ENCODE measurements around the gene PNRC1.
"Not testable (repeated sequence)": the region's sequence is repeated elsewhere in the genome, so short reads cannot be mapped to it uniquely, and the experiment has no call there.

Gene PNRC1

DNA sequence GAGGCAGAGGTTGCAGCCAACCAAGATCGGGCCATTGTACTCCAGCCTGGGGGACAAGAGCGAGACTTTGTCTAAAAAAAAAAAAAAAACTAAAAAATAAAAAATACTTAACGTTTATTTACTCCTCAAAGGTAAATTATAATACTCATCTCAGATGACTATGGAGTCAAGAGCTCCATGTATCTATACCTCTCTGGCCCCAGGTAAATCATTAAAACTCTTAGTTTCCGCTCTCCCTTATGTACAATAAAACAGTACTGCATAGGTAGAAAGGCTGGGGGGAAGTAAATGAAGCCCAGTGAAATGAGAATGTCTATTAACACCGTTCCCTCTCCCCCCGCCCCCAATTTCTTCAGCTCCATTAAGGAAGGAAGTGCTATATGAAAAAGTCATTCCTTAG, 36.2 kb downstream of the PNRC1 start:
- DNase-seq = no peak

DNA sequence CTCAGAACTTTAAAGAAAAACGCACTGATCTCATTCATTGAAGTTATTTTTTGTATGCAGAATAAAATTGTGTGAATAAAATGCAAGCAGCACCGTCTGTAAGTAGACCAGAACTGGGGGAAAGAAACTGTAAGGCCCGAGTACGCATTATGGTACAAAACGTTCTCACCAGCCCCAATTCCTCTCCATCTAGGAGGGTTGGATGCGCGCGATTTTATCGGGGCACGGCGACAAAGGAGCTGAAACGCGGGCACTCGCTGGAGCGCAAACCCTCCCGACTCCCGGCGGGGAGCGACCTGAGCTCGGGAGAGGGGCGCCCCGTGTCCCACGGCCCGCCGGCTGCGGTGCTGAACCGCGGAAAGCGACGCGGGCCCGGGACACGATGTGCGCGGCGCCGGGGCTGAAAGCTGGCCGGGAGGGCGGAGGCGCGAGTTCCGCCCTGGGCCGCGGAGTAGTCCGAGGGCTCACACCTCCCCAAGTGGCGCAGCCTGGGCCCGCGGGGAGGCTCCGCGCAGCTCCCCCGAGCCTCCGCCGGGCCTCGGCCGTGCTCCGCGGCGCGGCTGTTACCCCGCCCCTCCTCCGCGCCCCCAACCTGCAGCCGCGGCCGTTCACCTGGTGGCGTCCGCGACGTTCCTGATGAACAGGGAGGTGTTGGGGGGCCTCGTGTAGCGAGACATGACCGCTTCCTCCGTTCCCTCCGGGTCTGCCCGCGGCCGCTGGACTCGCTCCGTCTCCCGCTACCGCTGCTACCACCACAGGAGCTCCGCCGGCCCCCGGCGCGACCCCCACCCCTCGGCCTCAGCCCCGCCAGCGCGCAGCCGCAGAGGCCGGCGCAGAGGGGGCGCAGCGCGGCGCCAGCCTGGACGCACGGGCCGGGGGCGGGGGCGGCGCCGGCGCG, 36.9 kb downstream of the PNRC1 start, which contains the start of gene SRSF12:
TSS of gene SRSF12 (minus strand) at position 861 of the 898 bp plus-strand sequence. CDS start at position 677, 184 bp downstream.
- peak; percentile 33 for DNase-seq

DNA sequence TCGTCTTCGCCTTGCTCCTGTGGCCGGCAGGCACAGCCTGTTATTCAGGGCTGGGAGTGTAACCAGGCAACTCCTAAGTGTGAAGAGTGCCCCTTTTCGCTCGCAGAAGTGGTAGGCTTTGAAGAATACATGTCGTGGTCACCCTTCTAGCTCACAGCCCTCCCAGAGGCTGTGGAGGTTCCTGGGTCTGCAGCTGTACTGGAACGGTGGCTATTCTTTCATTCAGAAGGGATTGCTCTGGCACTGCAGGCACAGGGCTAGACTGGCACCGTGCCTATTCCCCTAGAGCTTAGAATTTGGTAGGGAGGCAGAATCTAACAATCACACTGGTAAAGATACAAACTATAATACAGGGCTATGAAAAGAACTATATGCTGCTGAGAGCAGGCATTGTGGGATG, 38.4 kb downstream of the PNRC1 start:
- DNase-seq = no peak

DNA sequence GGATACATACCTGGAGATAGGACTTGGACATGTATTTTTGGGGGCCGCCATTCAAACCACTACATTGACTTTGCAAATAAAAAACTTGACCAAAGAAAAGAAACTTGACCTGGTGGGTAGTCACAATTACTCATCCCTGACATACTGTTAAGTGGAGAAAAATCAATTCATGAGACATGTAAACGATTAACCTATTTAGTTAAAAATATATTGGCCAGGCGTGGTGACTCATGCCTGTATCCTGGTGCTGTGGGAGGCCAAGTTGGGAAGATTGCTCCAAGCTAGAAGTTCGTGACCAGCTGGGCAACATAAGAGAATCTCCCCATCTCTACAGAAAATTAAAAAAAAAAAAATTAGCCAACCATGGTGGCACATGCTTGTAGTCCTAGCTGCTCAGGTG, 39.8 kb downstream of the PNRC1 start:
- DNase-seq = no peak

DNA sequence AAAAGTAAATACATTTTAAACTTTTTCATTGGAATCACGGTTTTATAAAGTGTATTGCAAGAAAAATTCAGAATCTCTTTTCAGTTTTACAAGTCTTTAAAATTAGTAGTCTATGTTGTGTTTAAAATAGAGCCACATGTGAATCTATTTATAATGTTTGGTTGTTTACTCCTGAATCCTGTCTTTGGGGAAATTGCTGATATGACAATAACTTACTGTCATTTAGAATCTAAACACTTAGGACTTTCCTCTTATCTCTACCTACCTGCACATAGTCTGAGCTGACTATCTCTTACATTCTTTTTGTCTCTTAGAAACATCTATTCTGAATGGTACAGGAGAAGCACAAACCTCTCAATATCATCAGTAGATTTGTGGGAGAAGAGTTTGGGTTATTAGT, 41.4 kb downstream of the PNRC1 start:
- DNase-seq = no peak

DNA sequence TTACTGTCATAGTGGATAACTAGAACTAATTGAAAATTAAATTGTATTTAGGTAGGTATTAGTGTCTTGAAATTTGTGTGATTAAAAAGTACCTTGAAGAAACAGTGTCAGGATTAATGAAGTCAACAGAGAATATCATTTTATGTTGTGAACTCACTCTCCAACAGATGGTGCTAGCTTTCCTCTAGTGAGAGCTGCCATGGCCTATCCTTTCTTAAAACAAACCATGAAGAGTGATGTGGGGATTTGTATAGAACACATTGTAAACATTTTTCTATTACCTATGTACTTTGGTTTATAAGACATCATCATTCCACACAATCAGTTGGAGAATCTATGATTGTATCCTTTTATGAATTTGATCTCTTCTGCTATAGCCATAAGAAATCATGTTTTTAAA, 42.1 kb downstream of the PNRC1 start:
- peak; percentile 43 for DNase-seq

DNA sequence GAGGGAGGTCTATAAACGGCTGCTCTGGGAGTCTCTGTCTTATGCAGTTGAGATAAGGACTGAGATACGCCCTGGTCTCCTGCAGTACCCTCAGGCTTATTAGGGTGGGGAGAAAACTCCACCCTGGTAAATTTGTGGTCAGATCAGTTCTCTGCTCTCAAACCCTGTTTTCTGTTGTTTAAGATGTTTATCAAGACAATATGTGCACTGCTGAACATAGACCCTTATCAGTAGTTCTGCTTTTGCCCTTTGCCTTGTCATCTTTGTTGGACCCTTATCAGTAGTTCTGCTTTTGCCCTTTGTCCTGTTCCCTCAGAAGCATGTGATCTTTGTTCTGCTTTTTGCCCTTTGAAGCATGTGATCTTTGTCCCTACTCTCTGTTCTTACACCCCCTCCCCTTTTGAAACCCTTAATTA, 47.7 kb downstream of the PNRC1 start:
- not testable (repeated sequence) for DNase-seq

DNA sequence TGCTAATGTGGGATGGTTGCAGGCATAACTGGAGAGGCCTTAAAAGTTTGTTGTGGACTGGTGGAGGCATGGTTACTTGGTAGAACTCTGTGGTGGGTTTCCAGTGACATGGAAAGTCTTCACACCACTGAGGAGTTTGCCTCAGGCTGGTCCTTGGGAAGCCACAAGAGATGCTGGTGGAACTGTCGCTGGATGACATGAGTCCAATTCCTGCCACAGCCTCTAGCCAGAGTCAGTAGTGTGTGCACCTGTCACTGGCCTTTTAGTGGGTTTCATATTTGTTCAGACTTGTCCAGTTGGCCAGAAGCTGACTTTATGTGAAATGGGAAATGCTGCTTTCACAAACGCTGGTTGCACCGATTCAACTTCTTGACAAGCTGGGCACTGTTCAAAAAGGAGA, 51.0 kb downstream of the PNRC1 start:
- no peak for DNase-seq

DNA sequence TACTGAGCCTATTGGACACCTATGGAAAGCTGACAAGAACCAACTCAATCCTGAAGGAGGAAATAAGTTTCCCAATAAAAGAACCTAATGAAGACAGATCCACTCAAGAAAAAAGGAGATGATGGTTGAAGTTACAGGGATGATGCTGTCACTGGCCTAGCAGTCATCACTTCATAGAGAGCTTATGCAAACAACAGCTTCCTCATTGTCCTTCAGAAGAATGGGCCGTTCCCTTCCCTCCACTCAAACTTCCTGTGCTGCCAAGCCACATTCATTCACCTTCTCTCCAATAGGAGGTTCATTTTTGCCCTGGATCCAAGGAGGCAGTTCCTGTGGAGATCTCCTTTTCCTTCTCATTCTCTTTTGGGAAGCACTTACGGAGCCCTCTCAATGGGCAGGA, 51.5 kb downstream of the PNRC1 start:
- no peak for DNase-seq

DNA sequence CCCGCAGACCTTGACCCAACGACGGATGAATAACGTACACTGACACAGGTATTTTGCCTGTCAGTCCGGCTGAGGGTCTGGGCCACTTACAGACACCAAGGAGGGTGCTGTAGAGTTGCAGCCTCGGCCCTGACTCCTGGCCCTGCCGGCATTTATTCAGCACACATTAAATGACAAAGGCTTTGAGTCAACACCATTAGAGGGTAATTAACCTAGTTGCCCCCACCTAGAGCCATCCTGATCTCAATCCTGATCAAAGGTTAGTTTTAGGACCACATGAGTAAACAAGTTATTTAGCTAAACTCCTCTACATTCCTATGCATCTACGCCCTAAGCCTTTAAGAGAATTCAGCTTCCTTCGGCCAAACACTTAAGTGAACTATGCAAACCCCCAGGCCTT, 53.4 kb downstream of the PNRC1 start:
- no peak for DNase-seq

DNA sequence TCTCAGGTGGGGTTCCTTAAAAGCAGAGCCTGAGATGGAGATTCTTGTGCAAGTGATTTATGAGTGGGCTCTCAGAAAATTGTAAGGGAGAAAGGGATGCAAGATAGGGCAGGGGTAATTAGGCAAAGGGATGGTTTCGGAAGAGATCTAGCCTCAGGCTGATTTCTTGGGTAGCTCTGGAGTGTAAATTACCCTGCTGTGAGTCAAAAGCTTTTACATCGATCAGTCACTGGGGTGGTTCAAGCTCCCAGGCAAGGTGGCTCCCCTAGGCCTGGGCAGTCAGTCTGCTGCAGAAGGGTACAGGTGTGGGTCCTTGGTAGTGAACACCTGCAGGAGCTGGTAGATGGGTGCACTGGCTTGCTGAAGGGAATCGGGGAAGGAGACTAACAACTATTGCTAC, 54.2 kb downstream of the PNRC1 start:
- no peak for DNase-seq
